NCI-H526 (cell line): ENCODE measurements around the gene SPHK1.

Source experiments
- DNase-seq, 2 experiments: peaks; one replicate each; lab custom pipeline; 2025; lab: John Stamatoyannopoulos, UW

Gene SPHK1

GRCh38 chr17:76363107-76363842 lies 21.1 kb upstream of the SPHK1 start:
- no peak for DNase-seq

- peak in 1 of 2 experiments; percentile 29 for DNase-seq
Measured at GRCh38 chr17:76365256-76365903, 19.0 kb upstream of the SPHK1 start.

GRCh38 chr17:76366247-76366646 lies 18.2 kb upstream of the SPHK1 start:
- no peak for DNase-seq

- DNase-seq, result no peak
Measured at GRCh38 chr17:76367642-76368041, 16.8 kb upstream of the SPHK1 start.

- no peak for DNase-seq
Measured at GRCh38 chr17:76368545-76368944, 15.9 kb upstream of the SPHK1 start.

GRCh38 chr17:76369379-76369778 lies 15.0 kb upstream of the SPHK1 start:
- no peak for DNase-seq

GRCh38 chr17:76369804-76370203 lies 14.6 kb upstream of the SPHK1 start:
- no peak for DNase-seq

- no peak for DNase-seq
Measured at GRCh38 chr17:76370261-76370993, 14.0 kb upstream of the SPHK1 start.

GRCh38 chr17:76371656-76372628 lies 12.5 kb upstream of the SPHK1 start:
- DNase-seq, result no peak

- DNase-seq, result no peak
Measured at GRCh38 chr17:76376318-76377133, 7.9 kb upstream of the SPHK1 start.

GRCh38 chr17:76378548-76379274 lies 5.7 kb upstream of the SPHK1 start:
- DNase-seq, result no peak

- no peak for DNase-seq
Measured at GRCh38 chr17:76379275-76379641, 5.2 kb upstream of the SPHK1 start.

- no peak for DNase-seq
Measured at GRCh38 chr17:76379646-76380376, 4.6 kb upstream of the SPHK1 start.

- no peak for DNase-seq
Measured at GRCh38 chr17:76381633-76382350, 2.6 kb upstream of the SPHK1 start.

GRCh38 chr17:76382351-76382802 lies 2.0 kb upstream of the SPHK1 start:
- no peak for DNase-seq

- DNase-seq, result peak in 1 of 2 experiments; percentile 63
Measured at GRCh38 chr17:76382803-76383545, 1.4 kb upstream of the SPHK1 start.

GRCh38 chr17:76383546-76384221 lies 725 bp upstream of the SPHK1 start:
- peak in 1 of 2 experiments; percentile 63 for DNase-seq
